Esophagus muscularis mucosa (tissue), 4 donors: Measurements from ENCODE around the gene FEV. TPM values are rescaled to one million over a fixed set of nuclear protein-coding genes. Genes with fewer than 3 reads are reported as not detected.

Experiments used
- DNase-seq: peaks from one replicate; pipeline ENCODE4 v3.0.0-alpha.2; 2017; ENCODE audit errors: extremely low spot score
- H3K27ac ChIP-seq, 4 donors: fragments of 200-600 bp; sonication (generic); replicated peaks in 1 of 4; 1 replicate in 3 of 4; 2 replicates in 1 of 4; pipeline ENCODE4 v1.5.1; 2016 to 2019; ENCODE audit warnings: mild to moderate bottlenecking in 1 of 4
- H3K27me3 ChIP-seq, 4 donors: fragments of 200-600 bp; sonication (generic); one replicate each; pipeline versions ENCODE4 v1.5.1 to v1.6.0; 2016 to 2019
- H3K36me3 ChIP-seq, 4 donors: fragments of 200-600 bp; sonication (generic); one replicate each; pipeline ENCODE4 v1.5.1; 2016 to 2019
- H3K4me1 ChIP-seq, 4 donors: fragments of 200-600 bp; sonication (generic); one replicate each; pipeline ENCODE4 v1.5.1; 2016 to 2019
- H3K4me3 ChIP-seq, 4 donors: fragments of 200-600 bp; sonication (generic); 1 replicate in 2 of 4; 2 replicates in 2 of 4; pipeline ENCODE4 v1.5.1; 2016 to 2019; ENCODE audit warnings: mild to moderate bottlenecking in 4 of 4, moderate library complexity in 1 of 4
- H3K9me3 ChIP-seq, 4 donors: fragments of 200-600 bp; sonication (generic); 1 replicate in 3 of 4; 2 replicates in 1 of 4; pipeline ENCODE4 v1.5.1; 2016 to 2019
- EP300 ChIP-seq: sonication (generic); formaldehyde crosslinking; IDR thresholded peaks from one replicate; pipeline ENCODE4 v1.6.1; 2017; ENCODE audit warnings: antibody characterized with exemption
- POLR2A ChIP-seq: fragments of 450-650 bp; IDR thresholded peaks from one replicate; pipeline ENCODE4 v1.6.1; 2017; ENCODE audit warnings: antibody characterized with exemption, moderate library complexity, mild to moderate bottlenecking, low read depth
- POLR2AphosphoS5 ChIP-seq, 2 donors: sonication (generic); formaldehyde crosslinking; IDR thresholded peaks; one replicate each; pipeline ENCODE4 v1.6.1; 2017; ENCODE audit warnings: antibody characterized with exemption in 2 of 2
- WGBS: methylation state at CpG from one replicate; pipeline ENCODE4 v1.1.5; 2018; 5-methylcytosine and 5-hydroxymethylcytosine counted together
- intact Hi-C: fragments of 100-400 bp; cut with DNase I; formaldehyde crosslinking; loops from one replicate; pipeline ENCODE4 v1.15.1; 2023
- total RNA-seq, 4 donors: library from RNA; depleted of rRNA; stranded (reverse); fragments of >200 nt; gene quantifications; one replicate each; pipeline versions ENCODE4 v1.1.0 to v1.2.1, GENCODE V29; 2016
- TF ChIP-seq, protein P1 (sequence below), 3 experiments: fragments of 200-600 bp in 2 of 3; fragments of 450-650 bp in 1 of 3; sonication (generic) in 2 of 3; IDR thresholded peaks; one replicate each; pipeline ENCODE4 v1.5.1; 2017 to 2019; ENCODE audit warnings: antibody characterized with exemption in 3 of 3, mild to moderate bottlenecking in 2 of 3, moderate library complexity in 1 of 3

The FEV gene
- total RNA-seq, 4 donors from 2014 or later = not detected

DNA sequence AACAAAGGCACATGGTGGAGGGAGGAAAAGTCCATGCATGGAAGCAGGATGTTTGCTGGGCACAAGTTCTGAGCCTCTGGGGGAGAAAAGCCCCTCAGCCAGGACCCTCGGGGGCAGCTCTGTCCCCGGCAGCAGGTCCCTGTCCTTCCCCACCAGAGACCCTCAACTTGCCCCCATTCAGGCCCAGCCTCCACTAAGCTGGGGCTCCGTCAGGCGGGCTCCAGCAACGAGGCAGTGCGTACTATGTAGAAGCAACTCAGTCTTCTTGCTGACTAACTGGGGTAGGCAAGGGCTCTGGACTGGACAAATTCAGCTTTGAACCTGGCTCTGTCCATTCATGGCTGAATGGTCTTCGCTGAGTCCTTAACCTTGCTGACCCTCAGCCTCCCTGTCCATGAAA, 33.3 kb upstream of the FEV start:
- Histone ChIP-seq H3K9me3 (no peaks in the 10 kb centered on the region), H3K4me3 (no peak overlapping the region), H3K27ac (no peak overlapping the region), H3K4me1 (no peaks in the 10 kb centered on the region), H3K27me3 (peaks cover 0 to 46% (median 0%) of the 10 kb centered on the region in 4 donors), H3K36me3 (no peaks in the 10 kb centered on the region)
- WGBS = 66% methylated on average over 5 of the region's 7 CpGs
- intact Hi-C loops = no loop called here
- no peak for DNase-seq
- TF ChIP-seq, protein P1, sequence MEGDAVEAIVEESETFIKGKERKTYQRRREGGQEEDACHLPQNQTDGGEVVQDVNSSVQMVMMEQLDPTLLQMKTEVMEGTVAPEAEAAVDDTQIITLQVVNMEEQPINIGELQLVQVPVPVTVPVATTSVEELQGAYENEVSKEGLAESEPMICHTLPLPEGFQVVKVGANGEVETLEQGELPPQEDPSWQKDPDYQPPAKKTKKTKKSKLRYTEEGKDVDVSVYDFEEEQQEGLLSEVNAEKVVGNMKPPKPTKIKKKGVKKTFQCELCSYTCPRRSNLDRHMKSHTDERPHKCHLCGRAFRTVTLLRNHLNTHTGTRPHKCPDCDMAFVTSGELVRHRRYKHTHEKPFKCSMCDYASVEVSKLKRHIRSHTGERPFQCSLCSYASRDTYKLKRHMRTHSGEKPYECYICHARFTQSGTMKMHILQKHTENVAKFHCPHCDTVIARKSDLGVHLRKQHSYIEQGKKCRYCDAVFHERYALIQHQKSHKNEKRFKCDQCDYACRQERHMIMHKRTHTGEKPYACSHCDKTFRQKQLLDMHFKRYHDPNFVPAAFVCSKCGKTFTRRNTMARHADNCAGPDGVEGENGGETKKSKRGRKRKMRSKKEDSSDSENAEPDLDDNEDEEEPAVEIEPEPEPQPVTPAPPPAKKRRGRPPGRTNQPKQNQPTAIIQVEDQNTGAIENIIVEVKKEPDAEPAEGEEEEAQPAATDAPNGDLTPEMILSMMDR (IDR thresholded peaks at IDR 0.05) = no peak
- TF ChIP-seq POLR2A = no peak

DNA sequence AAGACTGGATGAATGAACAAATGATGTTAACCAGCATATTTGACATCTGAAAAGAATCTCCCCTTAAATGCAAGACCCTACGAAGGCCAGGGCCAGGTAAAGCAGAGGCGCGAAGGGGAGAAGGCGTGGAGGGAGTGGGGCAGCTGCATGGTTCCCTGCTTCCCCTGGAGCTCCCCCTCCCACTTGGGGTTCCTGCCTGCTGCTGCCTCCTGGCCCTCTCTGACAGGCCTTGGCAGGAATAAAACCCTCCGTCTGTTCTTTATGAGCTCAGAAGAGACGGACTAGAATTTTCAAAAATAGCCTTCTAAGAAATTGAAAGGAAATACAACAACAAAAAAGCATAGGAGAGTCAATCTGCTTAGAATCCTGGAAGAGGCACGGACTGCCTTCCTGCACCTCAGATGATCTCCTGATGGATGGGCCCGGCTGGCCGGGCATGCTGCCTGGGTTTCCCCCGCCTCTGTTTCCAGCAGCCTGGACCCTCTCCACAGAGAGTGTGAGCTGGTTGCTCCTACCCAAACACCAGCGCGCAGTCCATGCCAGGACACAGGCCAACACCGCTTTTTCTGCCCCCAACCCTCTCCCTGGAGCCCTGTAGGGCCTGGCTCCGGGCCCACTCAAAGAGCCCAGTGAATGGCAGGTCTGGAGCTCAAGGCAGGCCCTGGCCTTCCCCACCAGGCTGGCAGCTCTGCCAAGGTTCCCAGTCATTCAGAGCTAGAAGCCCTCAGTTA, 32.4 kb upstream of the FEV start:
- Histone ChIP-seq H3K27me3 (peaks cover 0 to 47% (median 0%) of the 10 kb centered on the region in 4 donors), H3K4me3 (no peak overlapping the region), H3K9me3 (no peaks in the 10 kb centered on the region), H3K36me3 (no peaks in the 10 kb centered on the region), H3K4me1 (no peaks in the 10 kb centered on the region), H3K27ac (no peak overlapping the region)
- TF ChIP-seq POLR2AphosphoS5 (IDR thresholded peaks at IDR 0.05) = no peak
- TF ChIP-seq POLR2A = no peak
- TF ChIP-seq, protein P1 (IDR thresholded peaks at IDR 0.05) = no peak
- TF ChIP-seq EP300 = no peak
- WGBS = 63% methylated on average over 14 of the region's 14 CpGs
- DNase-seq = no peak
- intact Hi-C loops = no loop called here

DNA sequence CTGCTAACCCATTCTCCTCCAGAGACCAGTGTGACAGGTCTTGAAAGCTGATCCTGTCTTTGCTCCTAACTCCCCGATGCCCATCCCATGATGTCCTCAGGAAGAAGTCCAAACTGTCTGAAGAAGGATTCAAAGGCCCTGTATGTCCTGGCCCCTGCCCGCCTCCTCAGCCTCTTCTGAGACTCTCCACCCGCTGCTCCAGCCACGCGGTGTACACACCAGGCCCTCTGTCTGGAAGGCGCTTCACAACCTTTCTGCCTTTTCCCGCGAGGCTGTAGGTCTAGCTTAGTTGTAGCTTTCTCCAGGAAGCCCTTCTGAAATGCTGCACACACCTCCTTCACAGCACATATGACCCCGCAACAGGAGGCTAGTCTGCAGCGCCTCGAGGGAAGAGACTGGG, 31.7 kb upstream of the FEV start:
- no peaks in the 10 kb centered on the region for H3K36me3 ChIP-seq
- 89% methylated on average over 11 of the region's 11 CpGs for WGBS
- intact Hi-C loops = no loop called here
- no peak for DNase-seq
- no peak for TF ChIP-seq POLR2AphosphoS5 (IDR thresholded peaks at IDR 0.05)
- TF ChIP-seq, protein P1 (IDR thresholded peaks at IDR 0.05) = no peak
- no peak for TF ChIP-seq EP300
- no peak for TF ChIP-seq POLR2A
- H3K27ac ChIP-seq = no peak overlapping the region
- peaks cover 0 to 41% (median 0%) of the 10 kb centered on the region in 4 donors for H3K27me3 ChIP-seq
- peaks cover 0 to under 1% (median 0%) of the 10 kb centered on the region in 4 donors for H3K9me3 ChIP-seq
- no peaks in the 10 kb centered on the region for H3K4me1 ChIP-seq
- no peak overlapping the region for H3K4me3 ChIP-seq

GRCh38 chr2:219010873-219011272, 25.9 kb upstream of the FEV start:
- peaks cover 0 to 54% (median 0%) of the 10 kb centered on the region in 4 donors for H3K27me3 ChIP-seq
- H3K4me1 ChIP-seq = no peaks in the 10 kb centered on the region
- TF ChIP-seq EP300 = no peak
- TF ChIP-seq POLR2AphosphoS5 (IDR thresholded peaks at IDR 0.05) = no peak
- TF ChIP-seq, protein P1 (IDR thresholded peaks at IDR 0.05) = no peak
- TF ChIP-seq POLR2A = no peak
- no peak for DNase-seq
- WGBS = 83% methylated on average over 5 of the region's 5 CpGs
- no peak overlapping the region for H3K4me3 ChIP-seq
- peaks cover 0 to 3% (median 0%) of the 10 kb centered on the region in 4 donors for H3K9me3 ChIP-seq
- no peaks in the 10 kb centered on the region for H3K36me3 ChIP-seq
- intact Hi-C loops = no loop called here
- no peak overlapping the region for H3K27ac ChIP-seq
